Loucy (cell line): ENCODE results near the gene IGFBP1.

ENCODE experiments used
- H2AFZ ChIP-seq: fragments of 200-600 bp; sonication (generic); 2 replicates; pipeline ENCODE4 v1.6.0; 2016; ENCODE audit warnings: antibody characterized with exemption, mild to moderate bottlenecking, low read length, moderate library complexity
- H3F3A ChIP-seq: fragments of 200-600 bp; 2 replicates; pipeline ENCODE4 v1.6.0; 2016; ENCODE audit warnings: antibody characterized with exemption, low read depth, mild to moderate bottlenecking
- H3K27me3 ChIP-seq: fragments of 200-600 bp; sonication (generic); 2 replicates; pipeline ENCODE4 v1.6.1; 2014; ENCODE audit warnings: low read length, mild to moderate bottlenecking; ENCODE audit not compliant: insufficient read depth, poor library complexity, severe bottlenecking
- H3K36me3 ChIP-seq: fragments of 200-600 bp; sonication (generic); 2 replicates; pipeline ENCODE4 v1.6.1; 2016; ENCODE audit warnings: low read length; ENCODE audit not compliant: insufficient read depth
- H3K4me1 ChIP-seq: fragments of 200-600 bp; sonication (generic); 2 replicates; pipeline ENCODE4 v1.5.1; 2014; ENCODE audit warnings: low read length, mild to moderate bottlenecking; ENCODE audit not compliant: insufficient read depth, poor library complexity, severe bottlenecking
- H3K4me2 ChIP-seq: fragments of 200-600 bp; sonication (generic); 2 replicates; pipeline ENCODE4 v1.6.0; 2014; ENCODE audit warnings: antibody characterized with exemption, low read length, low read depth, mild to moderate bottlenecking; ENCODE audit not compliant: poor library complexity, severe bottlenecking
- H3K4me3 ChIP-seq: fragments of 200-600 bp; sonication (generic); 2 replicates; pipeline ENCODE4 v1.5.1; 2014; ENCODE audit warnings: low read length, mild to moderate bottlenecking, mixed read lengths; ENCODE audit not compliant: poor library complexity, severe bottlenecking
- H3K79me2 ChIP-seq: fragments of 200-600 bp; sonication (generic); 2 replicates; pipeline ENCODE4 v1.6.1; 2014; ENCODE audit warnings: low read length; ENCODE audit not compliant: insufficient read depth
- H3K9ac ChIP-seq: fragments of 200-600 bp; sonication (generic); 2 replicates; pipeline ENCODE4 v1.6.0; 2014; ENCODE audit warnings: mild to moderate bottlenecking, low read depth, low read length, moderate library complexity; ENCODE audit not compliant: poor library complexity, severe bottlenecking
- H3K9me2 ChIP-seq: fragments of 200-600 bp; sonication (generic); replicated peaks from 2 replicates; pipeline ENCODE4 v1.6.1; 2016; ENCODE audit warnings: low read depth, low read length, mixed read lengths
- H3K9me3 ChIP-seq: fragments of 200-600 bp; sonication (generic); 2 replicates; pipeline ENCODE4 v1.6.1; 2014; ENCODE audit warnings: mild to moderate bottlenecking, antibody characterized with exemption, low read length, low read depth; ENCODE audit not compliant: insufficient read depth
- H4K20me1 ChIP-seq: fragments of 200-600 bp; sonication (generic); 2 replicates; pipeline ENCODE4 v1.6.0; 2014; ENCODE audit warnings: antibody characterized with exemption, low read length, mild to moderate bottlenecking; ENCODE audit not compliant: insufficient read depth, poor library complexity, severe bottlenecking
- EZH2phosphoT487 ChIP-seq: fragments of 200-600 bp; IDR thresholded peaks from 2 replicates; pipeline ENCODE4 v1.6.1; 2018; ENCODE audit warnings: antibody characterized with exemption, mild to moderate bottlenecking, moderate library complexity, borderline replicate concordance
- TF ChIP-seq, protein P1 (sequence below): fragments of 200-600 bp; sonication (generic); conservative IDR thresholded peaks from 2 replicates; pipeline ENCODE4 v1.5.1; 2014; ENCODE audit warnings: mild to moderate bottlenecking, antibody characterized with exemption, low read length

Gene IGFBP1

DNA sequence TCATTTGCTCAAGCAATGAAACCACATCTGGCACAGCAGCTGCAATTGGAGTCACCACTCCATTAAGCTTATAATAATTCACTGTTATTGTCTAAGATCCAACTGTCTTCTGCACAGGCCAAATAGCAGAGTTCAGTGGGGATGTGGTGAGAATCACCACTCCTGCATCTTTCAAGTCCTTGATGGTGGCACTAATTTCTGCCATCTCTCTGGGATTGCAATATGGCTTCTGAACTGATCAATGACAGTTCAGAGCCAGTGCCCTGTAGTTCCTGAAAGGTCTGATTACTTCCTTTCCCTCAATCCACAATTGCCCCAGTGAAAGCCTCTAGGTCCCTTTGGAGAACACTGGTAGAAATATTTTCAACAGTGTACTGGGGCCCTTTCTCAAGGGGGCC is 6.4 kb downstream of the IGFBP1 start:
- H3K9me2 ChIP-seq: no peaks in the 10 kb centered on the region
- H3K36me3 ChIP-seq: no peaks in the 10 kb centered on the region
- H4K20me1 ChIP-seq: no peaks in the 10 kb centered on the region
- no peaks in the 10 kb centered on the region for H3K27me3 ChIP-seq
- TF ChIP-seq, protein P1, sequence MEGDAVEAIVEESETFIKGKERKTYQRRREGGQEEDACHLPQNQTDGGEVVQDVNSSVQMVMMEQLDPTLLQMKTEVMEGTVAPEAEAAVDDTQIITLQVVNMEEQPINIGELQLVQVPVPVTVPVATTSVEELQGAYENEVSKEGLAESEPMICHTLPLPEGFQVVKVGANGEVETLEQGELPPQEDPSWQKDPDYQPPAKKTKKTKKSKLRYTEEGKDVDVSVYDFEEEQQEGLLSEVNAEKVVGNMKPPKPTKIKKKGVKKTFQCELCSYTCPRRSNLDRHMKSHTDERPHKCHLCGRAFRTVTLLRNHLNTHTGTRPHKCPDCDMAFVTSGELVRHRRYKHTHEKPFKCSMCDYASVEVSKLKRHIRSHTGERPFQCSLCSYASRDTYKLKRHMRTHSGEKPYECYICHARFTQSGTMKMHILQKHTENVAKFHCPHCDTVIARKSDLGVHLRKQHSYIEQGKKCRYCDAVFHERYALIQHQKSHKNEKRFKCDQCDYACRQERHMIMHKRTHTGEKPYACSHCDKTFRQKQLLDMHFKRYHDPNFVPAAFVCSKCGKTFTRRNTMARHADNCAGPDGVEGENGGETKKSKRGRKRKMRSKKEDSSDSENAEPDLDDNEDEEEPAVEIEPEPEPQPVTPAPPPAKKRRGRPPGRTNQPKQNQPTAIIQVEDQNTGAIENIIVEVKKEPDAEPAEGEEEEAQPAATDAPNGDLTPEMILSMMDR: no peak
- TF ChIP-seq EZH2phosphoT487: no peak
- H2AFZ ChIP-seq: no peak overlapping the region
- H3K79me2 ChIP-seq: no peaks in the 10 kb centered on the region
- H3K4me1 ChIP-seq: no peaks in the 10 kb centered on the region
- H3K4me2 ChIP-seq: no peak overlapping the region
- H3K9me3 ChIP-seq: no peaks in the 10 kb centered on the region
- H3K4me3 ChIP-seq: no peak overlapping the region
- no peaks in the 10 kb centered on the region for H3F3A ChIP-seq
- no peak overlapping the region for H3K9ac ChIP-seq

- H3K9me2 ChIP-seq: no peaks in the 10 kb centered on the region
- H2AFZ ChIP-seq: no peak overlapping the region
- no peaks in the 10 kb centered on the region for H3K27me3 ChIP-seq
- no peak overlapping the region for H3K9ac ChIP-seq
- TF ChIP-seq, protein P1: no peak
- no peak for TF ChIP-seq EZH2phosphoT487
- H3K79me2 ChIP-seq: no peaks in the 10 kb centered on the region
- H3K4me3 ChIP-seq: no peak overlapping the region
- H3K4me1 ChIP-seq: no peaks in the 10 kb centered on the region
- no peaks in the 10 kb centered on the region for H3K36me3 ChIP-seq
- H3K4me2 ChIP-seq: no peak overlapping the region
- H4K20me1 ChIP-seq: no peaks in the 10 kb centered on the region
- H3F3A ChIP-seq: no peaks in the 10 kb centered on the region
- no peaks in the 10 kb centered on the region for H3K9me3 ChIP-seq
Observed at GRCh38 chr7:45897042-45897690, 8.9 kb downstream of the IGFBP1 start.

DNA sequence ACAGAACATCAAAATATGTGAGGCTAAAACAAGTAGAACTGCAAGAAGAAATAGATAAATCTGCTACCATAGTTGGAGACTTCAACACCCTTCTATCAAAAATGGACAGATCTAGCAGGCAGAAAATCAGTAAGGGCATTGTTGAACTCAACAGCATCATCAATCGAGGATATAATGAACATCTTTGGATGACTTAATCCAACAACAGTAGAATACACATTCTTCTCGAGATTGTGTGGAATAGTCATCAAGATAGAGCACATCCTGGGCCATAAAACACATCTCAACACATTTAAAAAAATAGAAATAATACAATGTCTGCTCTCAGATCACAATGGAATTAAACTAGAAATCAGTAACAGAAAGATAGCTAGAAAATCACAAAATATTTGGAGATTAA is 9.9 kb downstream of the IGFBP1 start:
- H3K36me3 ChIP-seq: no peaks in the 10 kb centered on the region
- H3K79me2 ChIP-seq: no peaks in the 10 kb centered on the region
- no peaks in the 10 kb centered on the region for H3K4me1 ChIP-seq
- no peak overlapping the region for H3K4me3 ChIP-seq
- H3K9me3 ChIP-seq: no peaks in the 10 kb centered on the region
- no peak overlapping the region for H3K4me2 ChIP-seq
- TF ChIP-seq EZH2phosphoT487: no peak
- TF ChIP-seq, protein P1: no peak
- H3K9ac ChIP-seq: no peak overlapping the region
- H3K27me3 ChIP-seq: no peaks in the 10 kb centered on the region
- no peaks in the 10 kb centered on the region for H4K20me1 ChIP-seq
- no peaks in the 10 kb centered on the region for H3K9me2 ChIP-seq
- no peak overlapping the region for H2AFZ ChIP-seq
- no peaks in the 10 kb centered on the region for H3F3A ChIP-seq
